HEK293 (cell line): ENCODE results near the gene NMT2.

Experiments
- CTCF ChIA-PET: fragments of 350-600 bp; formaldehyde crosslinking; extraction: SDS; loops from one replicate; lab custom pipeline; 2021; ENCODE audit warnings: antibody characterized with exemption; lab: Yijun Ruan, JAX
- POLR2A ChIA-PET: fragments of 300-600 bp; formaldehyde crosslinking; extraction: SDS; loops from one replicate; lab custom pipeline; 2020; ENCODE audit warnings: antibody characterized with exemption, inconsistent platforms; lab: Yijun Ruan, JAX
- H3K27ac ChIP-seq: fragments of 200-500 bp; sonication (Bioruptor generic); 2 replicates; pipeline ENCODE4 v1.5.1; 2014; ENCODE audit warnings: low read depth, low read length, control low read depth, inconsistent platforms; ENCODE audit errors: extremely low read depth
- H3K36me3 ChIP-seq, 2 experiments: fragments of 200-500 bp in 1 of 2; sonication (Bioruptor generic) in 1 of 2; 1 replicate in 1 of 2; 2 replicates in 1 of 2; pipeline ENCODE4 v1.5.1; 2014 to 2017; ENCODE audit warnings: inconsistent platforms in 2 of 2, low read length in 2 of 2; ENCODE audit not compliant: control insufficient read depth in 2 of 2, insufficient read depth in 1 of 2
- H3K4me1 ChIP-seq: fragments of 200-500 bp; sonication (Bioruptor generic); 2 replicates; pipeline ENCODE4 v1.5.1; 2014; ENCODE audit warnings: mild to moderate bottlenecking, low read length, inconsistent platforms; ENCODE audit not compliant: control insufficient read depth, insufficient read depth
- H3K4me3 ChIP-seq: 2 replicates; pipeline ENCODE4 v1.5.1; 2011; ENCODE audit warnings: low read depth, mild to moderate bottlenecking, control low read depth, low read length, moderate library complexity
- H3K9me3 ChIP-seq: fragments of 200-500 bp; sonication (Bioruptor generic); 2 replicates; pipeline ENCODE4 v1.5.1; 2014; ENCODE audit warnings: low read depth, low read length, inconsistent platforms; ENCODE audit not compliant: control insufficient read depth, insufficient read depth
- BCL6B ChIP-seq: fragments of 450-650 bp; formaldehyde crosslinking; IDR thresholded peaks from 2 replicates; pipeline ENCODE4 v1.5.1; 2017; ENCODE audit warnings: missing biosample characterization, missing genetic modification characterization
- MEIS1 ChIP-seq: sonication (generic); formaldehyde crosslinking; IDR thresholded peaks from 2 replicates; pipeline ENCODE4 v1.8.1; 2022; ENCODE audit warnings: missing genetic modification reagents, mild to moderate bottlenecking, borderline replicate concordance
- SCRT2 ChIP-seq: fragments of 450-650 bp; formaldehyde crosslinking; IDR thresholded peaks from 2 replicates; pipeline ENCODE4 v1.5.1; 2016; ENCODE audit warnings: missing biosample characterization, missing genetic modification characterization
- SP3 ChIP-seq: fragments of 450-650 bp; formaldehyde crosslinking; IDR thresholded peaks from 2 replicates; pipeline ENCODE4 v1.5.1; 2016; ENCODE audit warnings: missing biosample characterization, missing genetic modification characterization
- ZFP41 ChIP-seq: fragments of 450-650 bp; formaldehyde crosslinking; IDR thresholded peaks from 2 replicates; pipeline ENCODE4 v1.5.1; 2016; ENCODE audit warnings: missing biosample characterization, missing genetic modification characterization, borderline replicate concordance
- ZNF133 ChIP-seq: fragments of 450-650 bp; formaldehyde crosslinking; IDR thresholded peaks from 2 replicates; pipeline ENCODE4 v1.5.1; 2016; ENCODE audit warnings: missing biosample characterization, missing genetic modification characterization
- ZNF138 ChIP-seq: fragments of 450-650 bp; formaldehyde crosslinking; IDR thresholded peaks from 2 replicates; pipeline ENCODE4 v1.5.1; 2016; ENCODE audit warnings: missing biosample characterization, missing genetic modification characterization, borderline replicate concordance
- ZNF174 ChIP-seq: fragments of 450-650 bp; formaldehyde crosslinking; IDR thresholded peaks from 2 replicates; pipeline ENCODE4 v1.5.0; 2017; ENCODE audit warnings: missing biosample characterization, mild to moderate bottlenecking, missing genetic modification characterization
- ZNF18 ChIP-seq: fragments of 450-650 bp; formaldehyde crosslinking; IDR thresholded peaks from 2 replicates; pipeline ENCODE4 v1.5.1; 2016; ENCODE audit warnings: missing biosample characterization, missing genetic modification characterization
- ZNF426 ChIP-seq: fragments of 450-650 bp; formaldehyde crosslinking; IDR thresholded peaks from 2 replicates; pipeline ENCODE4 v1.5.1; 2017; ENCODE audit warnings: missing biosample characterization, missing genetic modification characterization, mild to moderate bottlenecking, inconsistent platforms, moderate library complexity
- ZNF623 ChIP-seq: fragments of 450-650 bp; formaldehyde crosslinking; IDR thresholded peaks from 2 replicates; pipeline ENCODE4 v1.5.1; 2016; ENCODE audit warnings: missing biosample characterization, missing genetic modification characterization
- ZSCAN5A ChIP-seq: fragments of 450-650 bp; formaldehyde crosslinking; IDR thresholded peaks from 2 replicates; pipeline ENCODE4 v1.5.1; 2016; ENCODE audit warnings: missing biosample characterization, missing genetic modification characterization
- TF ChIP-seq, protein P1 (sequence below): fragments of 450-650 bp; formaldehyde crosslinking; IDR thresholded peaks from 2 replicates; pipeline ENCODE4 v1.5.1; 2016; ENCODE audit warnings: missing biosample characterization, missing genetic modification characterization, borderline replicate concordance
- TF ChIP-seq, protein P2 (sequence below): fragments of 450-650 bp; formaldehyde crosslinking; IDR thresholded peaks from 2 replicates; pipeline ENCODE4 v1.5.1; 2017; ENCODE audit warnings: missing biosample characterization, missing genetic modification characterization

NMT2 gene

DNA sequence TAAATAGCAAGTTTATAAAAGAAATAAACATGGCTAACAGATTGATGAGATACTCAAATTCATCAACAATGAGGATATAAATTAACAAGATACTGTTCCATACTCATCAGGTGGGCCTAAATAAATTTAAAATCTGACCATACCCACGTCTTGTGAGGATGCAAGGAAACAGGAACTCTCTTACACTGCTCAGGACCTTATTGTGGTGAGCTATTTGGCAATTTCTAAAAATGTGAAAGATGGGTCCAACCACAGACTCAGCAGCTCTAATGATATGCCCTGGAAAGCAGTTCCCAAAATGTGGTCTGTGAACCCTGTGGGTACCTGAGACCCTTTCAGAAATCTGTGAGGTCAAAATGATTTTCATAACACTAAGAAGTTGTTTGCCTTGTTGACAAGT, 49.9 kb downstream of the NMT2 start:
- Histone ChIP-seq H3K27ac (no peak overlapping the region), H3K36me3 (peaks cover 4 to 67% of the 10 kb centered on the region in 2 experiments; a peak in 2 of 3 replicates), H3K4me1 (no peaks in the 10 kb centered on the region), H3K9me3 (no peaks in the 10 kb centered on the region), H3K4me3 (no peak overlapping the region)
- CTCF ChIA-PET = no interaction called here
- POLR2A ChIA-PET = no interaction called here
- TF ChIP-seq, protein P1, sequence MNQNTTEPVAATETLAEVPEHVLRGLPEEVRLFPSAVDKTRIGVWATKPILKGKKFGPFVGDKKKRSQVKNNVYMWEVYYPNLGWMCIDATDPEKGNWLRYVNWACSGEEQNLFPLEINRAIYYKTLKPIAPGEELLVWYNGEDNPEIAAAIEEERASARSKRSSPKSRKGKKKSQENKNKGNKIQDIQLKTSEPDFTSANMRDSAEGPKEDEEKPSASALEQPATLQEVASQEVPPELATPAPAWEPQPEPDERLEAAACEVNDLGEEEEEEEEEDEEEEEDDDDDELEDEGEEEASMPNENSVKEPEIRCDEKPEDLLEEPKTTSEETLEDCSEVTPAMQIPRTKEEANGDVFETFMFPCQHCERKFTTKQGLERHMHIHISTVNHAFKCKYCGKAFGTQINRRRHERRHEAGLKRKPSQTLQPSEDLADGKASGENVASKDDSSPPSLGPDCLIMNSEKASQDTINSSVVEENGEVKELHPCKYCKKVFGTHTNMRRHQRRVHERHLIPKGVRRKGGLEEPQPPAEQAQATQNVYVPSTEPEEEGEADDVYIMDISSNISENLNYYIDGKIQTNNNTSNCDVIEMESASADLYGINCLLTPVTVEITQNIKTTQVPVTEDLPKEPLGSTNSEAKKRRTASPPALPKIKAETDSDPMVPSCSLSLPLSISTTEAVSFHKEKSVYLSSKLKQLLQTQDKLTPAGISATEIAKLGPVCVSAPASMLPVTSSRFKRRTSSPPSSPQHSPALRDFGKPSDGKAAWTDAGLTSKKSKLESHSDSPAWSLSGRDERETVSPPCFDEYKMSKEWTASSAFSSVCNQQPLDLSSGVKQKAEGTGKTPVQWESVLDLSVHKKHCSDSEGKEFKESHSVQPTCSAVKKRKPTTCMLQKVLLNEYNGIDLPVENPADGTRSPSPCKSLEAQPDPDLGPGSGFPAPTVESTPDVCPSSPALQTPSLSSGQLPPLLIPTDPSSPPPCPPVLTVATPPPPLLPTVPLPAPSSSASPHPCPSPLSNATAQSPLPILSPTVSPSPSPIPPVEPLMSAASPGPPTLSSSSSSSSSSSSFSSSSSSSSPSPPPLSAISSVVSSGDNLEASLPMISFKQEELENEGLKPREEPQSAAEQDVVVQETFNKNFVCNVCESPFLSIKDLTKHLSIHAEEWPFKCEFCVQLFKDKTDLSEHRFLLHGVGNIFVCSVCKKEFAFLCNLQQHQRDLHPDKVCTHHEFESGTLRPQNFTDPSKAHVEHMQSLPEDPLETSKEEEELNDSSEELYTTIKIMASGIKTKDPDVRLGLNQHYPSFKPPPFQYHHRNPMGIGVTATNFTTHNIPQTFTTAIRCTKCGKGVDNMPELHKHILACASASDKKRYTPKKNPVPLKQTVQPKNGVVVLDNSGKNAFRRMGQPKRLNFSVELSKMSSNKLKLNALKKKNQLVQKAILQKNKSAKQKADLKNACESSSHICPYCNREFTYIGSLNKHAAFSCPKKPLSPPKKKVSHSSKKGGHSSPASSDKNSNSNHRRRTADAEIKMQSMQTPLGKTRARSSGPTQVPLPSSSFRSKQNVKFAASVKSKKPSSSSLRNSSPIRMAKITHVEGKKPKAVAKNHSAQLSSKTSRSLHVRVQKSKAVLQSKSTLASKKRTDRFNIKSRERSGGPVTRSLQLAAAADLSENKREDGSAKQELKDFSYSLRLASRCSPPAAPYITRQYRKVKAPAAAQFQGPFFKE = no peak
- no peak for TF ChIP-seq ZNF623 (tag by site-specific recombination)
- TF ChIP-seq, protein P2, sequence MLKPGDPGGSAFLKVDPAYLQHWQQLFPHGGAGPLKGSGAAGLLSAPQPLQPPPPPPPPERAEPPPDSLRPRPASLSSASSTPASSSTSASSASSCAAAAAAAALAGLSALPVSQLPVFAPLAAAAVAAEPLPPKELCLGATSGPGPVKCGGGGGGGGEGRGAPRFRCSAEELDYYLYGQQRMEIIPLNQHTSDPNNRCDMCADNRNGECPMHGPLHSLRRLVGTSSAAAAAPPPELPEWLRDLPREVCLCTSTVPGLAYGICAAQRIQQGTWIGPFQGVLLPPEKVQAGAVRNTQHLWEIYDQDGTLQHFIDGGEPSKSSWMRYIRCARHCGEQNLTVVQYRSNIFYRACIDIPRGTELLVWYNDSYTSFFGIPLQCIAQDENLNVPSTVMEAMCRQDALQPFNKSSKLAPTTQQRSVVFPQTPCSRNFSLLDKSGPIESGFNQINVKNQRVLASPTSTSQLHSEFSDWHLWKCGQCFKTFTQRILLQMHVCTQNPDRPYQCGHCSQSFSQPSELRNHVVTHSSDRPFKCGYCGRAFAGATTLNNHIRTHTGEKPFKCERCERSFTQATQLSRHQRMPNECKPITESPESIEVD (tag by site-specific recombination) = no peak
- no peak for TF ChIP-seq ZFP41 (tag by site-specific recombination)
- no peak for TF ChIP-seq ZSCAN5A (tag by site-specific recombination)
- TF ChIP-seq ZNF138 (tag by site-specific recombination) = no peak
- TF ChIP-seq ZNF426 (tag by site-specific recombination) = no peak
- TF ChIP-seq MEIS1 = no peak
- no peak for TF ChIP-seq SCRT2 (tag by site-specific recombination)
- no peak for TF ChIP-seq SP3

DNA sequence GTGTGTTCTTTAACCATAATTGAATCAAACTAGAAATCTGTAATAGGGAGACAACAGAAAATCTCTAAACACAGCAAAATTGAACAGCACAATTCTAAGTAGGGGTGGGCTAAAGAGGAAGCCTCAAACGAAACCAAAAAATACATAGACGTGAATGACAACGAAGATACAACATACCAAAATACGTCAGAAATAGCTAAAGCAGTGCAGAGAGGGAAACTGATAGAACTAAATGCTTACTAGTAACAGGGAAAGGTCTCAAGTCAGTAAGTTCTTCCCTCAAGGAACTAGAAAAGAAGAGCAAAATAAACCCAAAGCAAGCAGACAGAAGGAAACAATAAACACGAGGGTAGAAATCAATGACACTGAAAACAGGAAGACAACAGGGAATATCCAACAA, 52.3 kb downstream of the NMT2 start:
- Histone ChIP-seq H3K36me3 (peaks cover 14 to 68% of the 10 kb centered on the region in 2 experiments), H3K4me3 (no peak overlapping the region), H3K4me1 (no peaks in the 10 kb centered on the region), H3K9me3 (no peaks in the 10 kb centered on the region), H3K27ac (no peak overlapping the region)
- CTCF ChIA-PET = interaction anchor here (0.9 to 1.2 kb wide), 2 partner anchors 11 to 37 kb away, joined by 3 read pairs; no protein-coding TSS in a partner anchor
- POLR2A ChIA-PET = no interaction called here
- peak; percentile 97 for TF ChIP-seq ZNF133 (tag by site-specific recombination)
- no peak for TF ChIP-seq ZNF174

DNA sequence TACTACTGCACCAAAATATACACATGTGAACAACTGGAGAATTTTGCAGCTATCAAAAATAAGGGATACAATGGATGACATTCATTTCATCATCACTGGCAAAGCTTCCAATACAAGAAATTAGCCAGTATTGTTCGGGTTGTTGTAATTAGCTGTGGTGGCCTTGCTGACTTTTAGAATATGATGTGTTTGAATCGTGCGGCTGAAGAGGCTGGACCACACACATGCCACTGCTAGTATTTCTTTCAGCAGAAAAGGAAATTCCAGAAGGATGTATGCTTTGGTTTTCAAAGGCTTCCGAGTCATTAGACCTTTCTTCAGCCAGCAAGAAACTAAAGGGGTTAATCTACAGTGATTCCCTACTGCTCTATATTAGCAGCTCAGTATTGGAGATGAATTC, 54.7 kb downstream of the NMT2 start:
- TF ChIP-seq BCL6B (tag by site-specific recombination) = no peak
- no peak for TF ChIP-seq ZNF18
- Histone ChIP-seq H3K4me1 (no peaks in the 10 kb centered on the region), H3K27ac (no peak overlapping the region), H3K36me3 (peaks cover 26 to 65% of the 10 kb centered on the region in 2 experiments), H3K9me3 (no peaks in the 10 kb centered on the region), H3K4me3 (no peak overlapping the region)
- CTCF ChIA-PET = interaction anchor here (0.8 to 1.0 kb wide), 2 partner anchors 8 to 15 kb away, joined by 3 to 4 read pairs; no protein-coding TSS in a partner anchor
- POLR2A ChIA-PET = interaction anchor here (0.7 kb wide), 1 partner anchor 55 kb away, joined by 4 read pairs; the partner anchor contains the start of gene NMT2
